ENCODE data around the gene CBS.
"Not testable (repeated sequence)": the region's sequence is repeated elsewhere in the genome, so short reads cannot be mapped to it uniquely, and the experiment has no call there.

DNA sequence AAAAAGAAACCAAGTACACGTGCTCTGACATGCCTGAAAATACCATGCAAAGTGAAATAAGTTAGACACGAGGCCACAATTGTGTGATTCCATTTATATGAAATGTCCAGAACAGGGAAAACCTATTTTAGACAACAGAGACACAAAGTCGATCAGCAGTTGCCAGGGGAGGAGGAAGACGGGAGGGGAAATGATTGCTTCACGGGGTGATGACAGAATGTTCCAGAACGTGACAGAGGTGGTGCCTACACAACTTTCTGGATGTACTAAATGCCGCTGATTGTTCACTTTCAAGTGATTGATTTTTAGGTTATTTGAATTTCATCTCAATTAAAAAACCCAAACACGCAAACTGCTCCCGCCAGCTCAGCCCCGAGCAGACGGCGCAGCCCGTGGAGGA lies 22.5 kb downstream of the CBS start:
- TF ChIP-seq EZH2 (IDR thresholded peaks at IDR 0.05; ENCODE audit: borderline replicate concordance, insufficient read depth, low read depth, low read length, poor library complexity, severe bottlenecking): not testable (repeated sequence)
- TF ChIP-seq, protein P1, sequence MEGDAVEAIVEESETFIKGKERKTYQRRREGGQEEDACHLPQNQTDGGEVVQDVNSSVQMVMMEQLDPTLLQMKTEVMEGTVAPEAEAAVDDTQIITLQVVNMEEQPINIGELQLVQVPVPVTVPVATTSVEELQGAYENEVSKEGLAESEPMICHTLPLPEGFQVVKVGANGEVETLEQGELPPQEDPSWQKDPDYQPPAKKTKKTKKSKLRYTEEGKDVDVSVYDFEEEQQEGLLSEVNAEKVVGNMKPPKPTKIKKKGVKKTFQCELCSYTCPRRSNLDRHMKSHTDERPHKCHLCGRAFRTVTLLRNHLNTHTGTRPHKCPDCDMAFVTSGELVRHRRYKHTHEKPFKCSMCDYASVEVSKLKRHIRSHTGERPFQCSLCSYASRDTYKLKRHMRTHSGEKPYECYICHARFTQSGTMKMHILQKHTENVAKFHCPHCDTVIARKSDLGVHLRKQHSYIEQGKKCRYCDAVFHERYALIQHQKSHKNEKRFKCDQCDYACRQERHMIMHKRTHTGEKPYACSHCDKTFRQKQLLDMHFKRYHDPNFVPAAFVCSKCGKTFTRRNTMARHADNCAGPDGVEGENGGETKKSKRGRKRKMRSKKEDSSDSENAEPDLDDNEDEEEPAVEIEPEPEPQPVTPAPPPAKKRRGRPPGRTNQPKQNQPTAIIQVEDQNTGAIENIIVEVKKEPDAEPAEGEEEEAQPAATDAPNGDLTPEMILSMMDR (IDR thresholded peaks at IDR 0.05): not testable (repeated sequence)
